ENCODE data around the gene SLC8A2.

SLC8A2 gene

GRCh38 chr19:47511128-47511517 lies 39.4 kb upstream of the SLC8A2 start:
- Histone ChIP-seq H3K27ac (no peak overlapping the region), H3K9me3 (no peaks in the 10 kb centered on the region), H3K4me1 (ENCODE audit: control insufficient read depth in 1 of 2, insufficient read depth in 1 of 2, low read depth in 1 of 2, low read length in 1 of 2) (peaks cover 36 to 44% of the 10 kb centered on the region in 2 experiments), H3K27me3 (no peaks in the 10 kb centered on the region), H3K36me3 (peaks cover 11% of the 10 kb centered on the region), H3K4me3 (ENCODE audit: low read depth in 1 of 2, low read length in 1 of 2) (no peak overlapping the region)
- no peak for TF ChIP-seq CTCF (IDR thresholded peaks at IDR 0.05)

GRCh38 chr19:47510516-47511127 lies 38.9 kb upstream of the SLC8A2 start:
- Histone ChIP-seq H3K27me3 (no peaks in the 10 kb centered on the region), H3K9me3 (no peaks in the 10 kb centered on the region), H3K36me3 (peaks cover 16% of the 10 kb centered on the region), H3K4me1 (ENCODE audit: control insufficient read depth in 1 of 2, insufficient read depth in 1 of 2, low read depth in 1 of 2, low read length in 1 of 2) (peaks cover 31 to 39% of the 10 kb centered on the region in 2 experiments), H3K27ac (peak overlapping the region; percentile 52), H3K4me3 (ENCODE audit: low read depth in 1 of 2, low read length in 1 of 2) (no peak overlapping the region)
- TF ChIP-seq CTCF (IDR thresholded peaks at IDR 0.05) = no peak

GRCh38 chr19:47509973-47510372 lies 38.3 kb upstream of the SLC8A2 start:
- no peak overlapping the region for H3K4me3 ChIP-seq (ENCODE audit: low read depth in 1 of 2, low read length in 1 of 2)
- H3K27ac ChIP-seq = peak overlapping the region; percentile 52
- no peaks in the 10 kb centered on the region for H3K9me3 ChIP-seq
- H3K36me3 ChIP-seq = peaks cover 22% of the 10 kb centered on the region
- peaks cover 30 to 37% of the 10 kb centered on the region in 2 experiments for H3K4me1 ChIP-seq (ENCODE audit: control insufficient read depth in 1 of 2, insufficient read depth in 1 of 2, low read depth in 1 of 2, low read length in 1 of 2)
- no peak for TF ChIP-seq CTCF (IDR thresholded peaks at IDR 0.05)
- H3K27me3 ChIP-seq = no peaks in the 10 kb centered on the region

GRCh38 chr19:47509170-47509847 lies 37.6 kb upstream of the SLC8A2 start:
- no peak overlapping the region for H3K4me3 ChIP-seq (ENCODE audit: low read depth in 1 of 2, low read length in 1 of 2)
- H3K36me3 ChIP-seq = peaks cover 23% of the 10 kb centered on the region
- peaks cover 30 to 34% of the 10 kb centered on the region in 2 experiments for H3K4me1 ChIP-seq (ENCODE audit: control insufficient read depth in 1 of 2, insufficient read depth in 1 of 2, low read depth in 1 of 2, low read length in 1 of 2)
- peak overlapping the region; percentile 52 for H3K27ac ChIP-seq
- H3K27me3 ChIP-seq = no peaks in the 10 kb centered on the region
- no peak for TF ChIP-seq CTCF (IDR thresholded peaks at IDR 0.05)
- H3K9me3 ChIP-seq = no peaks in the 10 kb centered on the region

GRCh38 chr19:47508721-47509120 lies 37.0 kb upstream of the SLC8A2 start:
- H3K36me3 ChIP-seq = peaks cover 28% of the 10 kb centered on the region
- no peak for TF ChIP-seq CTCF (IDR thresholded peaks at IDR 0.05)
- peaks cover 24 to 29% of the 10 kb centered on the region in 2 experiments for H3K4me1 ChIP-seq (ENCODE audit: control insufficient read depth in 1 of 2, insufficient read depth in 1 of 2, low read depth in 1 of 2, low read length in 1 of 2)
- H3K27ac ChIP-seq = no peak overlapping the region
- no peaks in the 10 kb centered on the region for H3K9me3 ChIP-seq
- H3K27me3 ChIP-seq = no peaks in the 10 kb centered on the region
- H3K4me3 ChIP-seq (ENCODE audit: low read depth in 1 of 2, low read length in 1 of 2) = no peak overlapping the region
